NCI-H460 (cell line): ENCODE results near the gene MC1R. TPM values are rescaled to one million over a fixed set of nuclear protein-coding genes. Genes with fewer than 3 reads are reported as not detected.
"Not testable (repeated sequence)": the region's sequence is repeated elsewhere in the genome, so short reads cannot be mapped to it uniquely, and the experiment has no call there.

Experiments
- DNase-seq: peaks from one replicate; pipeline ENCODE4 v3.0.0-alpha.2; 2016; ENCODE audit warnings: low read depth; ENCODE audit errors: extremely low read depth
- total RNA-seq: library from RNA; depleted of rRNA; stranded (reverse); fragments of >200 nt; shearing (Covaris generic); gene quantifications from 2 replicates; pipeline ENCODE4 v1.2.3, GENCODE V29; 2014

Gene MC1R
- total RNA-seq, 1 experiment from 2014 or later: 9.4 TPM

DNA sequence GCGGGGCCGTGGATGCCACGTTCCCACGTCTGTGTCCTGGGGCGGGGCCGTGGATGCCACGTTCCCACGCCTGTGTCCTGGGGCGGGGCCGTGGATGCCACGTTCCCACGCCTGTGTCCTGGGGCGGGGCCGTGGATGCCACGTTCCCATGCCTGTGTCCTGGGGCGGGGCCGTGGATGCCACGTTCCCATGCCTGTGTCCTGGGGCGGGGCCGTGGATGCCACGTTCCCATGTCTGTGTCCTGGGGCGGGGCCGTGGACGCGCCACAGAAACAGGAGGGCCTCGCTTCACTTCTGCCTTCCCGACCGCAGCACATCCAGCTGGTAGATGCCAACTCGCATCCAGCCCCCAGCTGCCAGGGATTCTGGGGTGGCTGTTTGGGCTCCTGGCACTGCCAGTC, 15.4 kb downstream of the MC1R start:
- not testable (repeated sequence) for DNase-seq

GRCh38 chr16:89934611-89935553, 16.2 kb downstream of the MC1R start:
- no peak for DNase-seq

DNA sequence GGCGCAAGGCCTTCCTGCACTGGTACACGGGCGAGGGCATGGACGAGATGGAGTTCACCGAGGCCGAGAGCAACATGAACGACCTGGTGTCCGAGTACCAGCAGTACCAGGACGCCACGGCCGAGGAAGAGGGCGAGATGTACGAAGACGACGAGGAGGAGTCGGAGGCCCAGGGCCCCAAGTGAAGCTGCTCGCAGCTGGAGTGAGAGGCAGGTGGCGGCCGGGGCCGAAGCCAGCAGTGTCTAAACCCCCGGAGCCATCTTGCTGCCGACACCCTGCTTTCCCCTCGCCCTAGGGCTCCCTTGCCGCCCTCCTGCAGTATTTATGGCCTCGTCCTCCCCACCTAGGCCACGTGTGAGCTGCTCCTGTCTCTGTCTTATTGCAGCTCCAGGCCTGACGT, 17.0 kb downstream of the MC1R start:
- not testable (repeated sequence) for DNase-seq

GRCh38 chr16:89936034-89936433, 17.4 kb downstream of the MC1R start:
- no peak for DNase-seq

DNA sequence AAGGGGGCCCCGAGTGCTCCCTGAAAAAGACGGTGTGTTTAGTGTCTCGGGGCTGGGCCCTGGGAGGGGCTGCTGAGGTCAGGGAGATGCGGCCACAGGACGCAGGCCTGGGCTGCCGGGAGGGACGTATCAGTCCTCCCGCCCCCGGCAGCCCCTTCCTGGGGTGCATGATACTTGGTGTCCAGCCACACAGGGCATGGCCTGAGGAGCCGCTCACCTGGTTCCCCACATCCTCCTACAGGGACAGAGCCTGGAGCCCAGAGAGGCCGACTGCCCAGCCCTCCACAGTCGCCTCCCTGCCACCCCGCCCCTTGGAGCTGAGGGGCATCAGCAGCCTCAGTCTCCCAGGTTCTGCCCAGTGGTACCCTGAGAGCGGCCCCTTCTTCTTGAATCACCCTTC, 17.8 kb downstream of the MC1R start:
- DNase-seq: no peak

- DNase-seq: no peak
Observed at GRCh38 chr16:89936981-89937380, 18.3 kb downstream of the MC1R start.

- DNase-seq: no peak
Observed at GRCh38 chr16:89938175-89938885, 19.7 kb downstream of the MC1R start.

DNA sequence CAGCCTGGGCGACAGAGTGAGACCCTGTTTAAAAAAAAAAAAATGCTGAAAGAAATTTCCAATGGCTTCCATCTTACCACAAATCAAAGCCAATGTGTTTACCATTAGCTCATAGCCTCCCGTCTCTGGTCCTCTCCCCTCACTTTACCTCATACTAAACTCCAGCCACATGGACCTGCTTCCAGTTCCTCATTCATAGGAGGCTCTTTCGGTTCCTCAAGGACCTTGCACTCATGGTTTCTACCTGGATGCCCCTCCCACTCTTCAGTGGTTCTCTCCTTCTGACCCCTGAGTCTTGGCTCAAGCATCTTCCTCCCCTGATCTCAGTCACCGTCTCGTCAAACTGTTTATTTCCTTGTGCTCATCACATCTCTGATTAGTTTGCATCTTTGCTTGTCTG, 26.1 kb downstream of the MC1R start:
- no peak for DNase-seq

DNA sequence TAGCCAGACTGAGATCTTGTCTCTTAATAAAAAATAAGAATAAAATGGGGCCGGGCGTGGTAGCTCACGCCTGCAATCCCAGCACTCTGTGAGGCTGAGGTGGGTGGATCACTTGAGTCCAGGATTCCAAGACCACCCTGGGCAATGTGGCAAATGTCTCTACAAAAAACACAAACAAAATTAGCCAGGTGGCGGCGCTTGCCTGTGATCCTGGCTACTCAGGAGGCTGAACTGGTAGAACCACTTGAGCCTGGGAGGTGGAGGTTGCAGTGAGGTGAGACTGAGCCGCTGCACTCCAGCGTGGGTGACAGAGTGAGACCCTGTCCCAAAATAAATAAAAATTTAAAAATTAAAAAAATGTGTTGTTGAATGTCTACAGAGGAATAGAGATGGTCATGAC, 27.0 kb downstream of the MC1R start:
- DNase-seq: no peak

DNA sequence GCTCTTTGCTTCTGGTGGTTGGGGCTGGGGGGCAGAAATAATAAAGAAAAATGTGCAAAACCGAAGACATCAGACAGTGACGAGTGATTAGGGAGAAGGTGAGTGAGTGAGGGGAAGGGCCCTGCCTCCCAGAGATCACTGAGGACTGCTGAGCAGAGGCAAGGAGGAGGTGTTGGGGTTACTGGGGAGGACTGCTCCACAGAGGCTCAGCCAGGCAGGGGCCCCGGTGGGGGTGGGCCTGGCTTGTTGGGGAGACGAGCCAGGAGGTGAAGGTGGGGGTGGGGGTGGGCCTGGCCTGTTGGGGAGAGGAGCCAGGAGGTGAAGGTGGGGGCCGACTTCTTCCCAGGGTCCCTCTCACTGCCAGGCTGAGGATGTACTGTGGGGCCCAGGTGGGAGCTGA, 27.9 kb downstream of the MC1R start:
- DNase-seq: no peak

- no peak for DNase-seq
Observed at GRCh38 chr16:89949121-89949742, 30.6 kb downstream of the MC1R start.

DNA sequence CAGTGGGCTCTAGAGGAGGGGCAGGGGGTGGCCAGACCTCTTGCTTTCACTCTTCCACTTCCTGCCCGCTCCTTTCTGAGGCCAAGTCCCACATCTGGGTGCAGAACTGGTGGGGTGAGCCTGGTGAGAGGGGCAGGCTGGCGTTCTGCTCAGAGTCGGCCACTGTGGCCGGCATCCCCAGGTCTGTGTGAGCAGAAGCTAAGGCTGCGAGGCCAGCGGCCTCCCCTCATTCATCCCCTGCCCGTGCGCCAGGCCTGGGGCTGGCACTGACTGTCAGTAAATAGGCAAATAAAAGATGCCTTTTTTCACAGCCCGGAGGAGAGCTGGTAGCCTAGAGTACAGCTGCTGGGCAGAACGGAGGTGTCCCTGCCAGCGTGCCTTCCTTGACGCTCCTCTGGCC, 31.1 kb downstream of the MC1R start:
- no peak for DNase-seq

- DNase-seq: no peak
Observed at GRCh38 chr16:89951509-89951908, 32.8 kb downstream of the MC1R start.

DNA sequence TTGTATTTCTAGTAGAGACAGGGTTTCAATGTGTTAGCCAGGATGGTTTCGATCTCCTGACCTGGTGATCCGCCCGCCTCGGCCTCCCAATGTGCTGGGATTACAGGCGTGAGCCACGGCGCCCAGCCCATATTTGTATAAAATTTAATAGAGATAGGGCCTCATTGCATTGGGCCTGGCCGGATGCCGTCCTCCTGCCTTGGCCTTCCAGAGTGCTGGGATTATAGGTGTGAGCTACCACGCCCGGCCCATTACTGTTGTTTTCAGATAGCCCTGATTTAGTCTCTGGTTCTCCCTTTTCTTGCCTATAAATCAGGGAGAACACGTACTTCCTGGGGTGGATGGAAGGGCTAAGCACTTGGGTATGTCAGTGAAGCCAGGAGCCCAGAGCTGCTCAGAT, 33.4 kb downstream of the MC1R start:
- no peak for DNase-seq

GRCh38 chr16:89952551-89952950, 33.9 kb downstream of the MC1R start:
- DNase-seq: no peak

GRCh38 chr16:89953671-89954406, 35.2 kb downstream of the MC1R start:
- no peak for DNase-seq

DNA sequence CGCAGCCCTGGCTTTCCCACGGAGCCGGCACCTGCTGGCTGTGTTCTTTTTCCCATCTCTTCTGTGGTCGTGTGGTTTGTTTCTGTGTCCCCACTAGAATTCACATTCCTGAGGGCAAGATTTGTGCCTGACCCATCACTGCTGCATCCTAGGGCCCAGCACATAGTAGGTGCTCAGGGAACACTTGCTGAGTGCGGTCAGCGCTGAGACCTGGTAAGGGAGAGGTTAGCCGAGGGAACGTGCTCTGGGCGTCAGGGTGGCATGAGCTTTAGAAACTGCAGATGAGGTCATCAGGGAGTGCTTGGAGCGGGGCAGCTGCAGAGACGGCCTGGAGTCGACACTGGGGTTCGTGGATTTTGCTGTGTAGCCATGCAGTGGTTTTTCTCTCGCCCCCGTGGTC, 35.8 kb downstream of the MC1R start:
- DNase-seq: no peak

- DNase-seq: no peak
Observed at GRCh38 chr16:89955001-89955685, 36.5 kb downstream of the MC1R start.

GRCh38 chr16:89956505-89957215, 38.0 kb downstream of the MC1R start:
- no peak for DNase-seq
